ENCODE measurements around the gene SLC49A3. TPM values are rescaled to one million over a fixed set of nuclear protein-coding genes. Genes with fewer than 3 reads are reported as not detected.
A peak's percentile ranks its signal among the peaks of the same experiment; 100 is the strongest.

SLC49A3 gene
- total and polyA plus RNA-seq, 2 of the 13 experiments (the other 11 are each of a cell fraction or from before 2014, with no cell fraction given), result 0.07 to 0.17 TPM

DNA sequence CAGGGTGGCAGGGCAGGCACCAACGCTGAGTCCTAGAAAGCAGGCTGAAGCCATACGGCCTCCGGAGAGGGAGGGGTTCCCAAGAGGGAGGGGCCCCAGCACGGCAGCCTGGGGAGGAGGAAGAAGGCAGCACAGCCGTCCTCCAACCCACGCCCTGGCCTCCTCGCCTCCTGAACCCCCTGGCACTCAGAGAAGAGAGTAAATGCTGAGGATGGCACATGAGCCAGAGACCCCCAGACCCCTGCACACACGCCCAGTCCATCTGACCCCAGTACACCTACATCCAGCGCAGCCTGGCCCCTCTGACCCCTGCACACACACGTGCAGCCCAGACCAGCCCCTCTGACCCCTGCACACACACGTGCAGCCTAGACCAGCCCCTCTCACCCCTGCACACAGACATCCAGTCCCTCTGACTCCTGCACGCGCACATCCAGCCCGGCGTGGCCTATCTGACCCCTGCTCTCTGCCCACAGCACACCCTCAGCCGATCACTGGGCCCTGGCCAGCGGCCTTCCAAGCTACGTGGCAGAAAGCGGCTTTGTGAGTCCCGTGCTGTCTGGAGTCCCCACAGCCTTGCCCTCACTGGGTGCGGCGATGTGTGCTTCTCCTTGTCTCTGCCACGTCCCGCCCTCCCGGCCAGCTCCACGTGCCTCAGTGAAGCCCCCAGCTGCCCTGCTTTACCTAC, 33.3 kb downstream of the SLC49A3 start (continued):
- TF ChIP-seq, protein P1, sequence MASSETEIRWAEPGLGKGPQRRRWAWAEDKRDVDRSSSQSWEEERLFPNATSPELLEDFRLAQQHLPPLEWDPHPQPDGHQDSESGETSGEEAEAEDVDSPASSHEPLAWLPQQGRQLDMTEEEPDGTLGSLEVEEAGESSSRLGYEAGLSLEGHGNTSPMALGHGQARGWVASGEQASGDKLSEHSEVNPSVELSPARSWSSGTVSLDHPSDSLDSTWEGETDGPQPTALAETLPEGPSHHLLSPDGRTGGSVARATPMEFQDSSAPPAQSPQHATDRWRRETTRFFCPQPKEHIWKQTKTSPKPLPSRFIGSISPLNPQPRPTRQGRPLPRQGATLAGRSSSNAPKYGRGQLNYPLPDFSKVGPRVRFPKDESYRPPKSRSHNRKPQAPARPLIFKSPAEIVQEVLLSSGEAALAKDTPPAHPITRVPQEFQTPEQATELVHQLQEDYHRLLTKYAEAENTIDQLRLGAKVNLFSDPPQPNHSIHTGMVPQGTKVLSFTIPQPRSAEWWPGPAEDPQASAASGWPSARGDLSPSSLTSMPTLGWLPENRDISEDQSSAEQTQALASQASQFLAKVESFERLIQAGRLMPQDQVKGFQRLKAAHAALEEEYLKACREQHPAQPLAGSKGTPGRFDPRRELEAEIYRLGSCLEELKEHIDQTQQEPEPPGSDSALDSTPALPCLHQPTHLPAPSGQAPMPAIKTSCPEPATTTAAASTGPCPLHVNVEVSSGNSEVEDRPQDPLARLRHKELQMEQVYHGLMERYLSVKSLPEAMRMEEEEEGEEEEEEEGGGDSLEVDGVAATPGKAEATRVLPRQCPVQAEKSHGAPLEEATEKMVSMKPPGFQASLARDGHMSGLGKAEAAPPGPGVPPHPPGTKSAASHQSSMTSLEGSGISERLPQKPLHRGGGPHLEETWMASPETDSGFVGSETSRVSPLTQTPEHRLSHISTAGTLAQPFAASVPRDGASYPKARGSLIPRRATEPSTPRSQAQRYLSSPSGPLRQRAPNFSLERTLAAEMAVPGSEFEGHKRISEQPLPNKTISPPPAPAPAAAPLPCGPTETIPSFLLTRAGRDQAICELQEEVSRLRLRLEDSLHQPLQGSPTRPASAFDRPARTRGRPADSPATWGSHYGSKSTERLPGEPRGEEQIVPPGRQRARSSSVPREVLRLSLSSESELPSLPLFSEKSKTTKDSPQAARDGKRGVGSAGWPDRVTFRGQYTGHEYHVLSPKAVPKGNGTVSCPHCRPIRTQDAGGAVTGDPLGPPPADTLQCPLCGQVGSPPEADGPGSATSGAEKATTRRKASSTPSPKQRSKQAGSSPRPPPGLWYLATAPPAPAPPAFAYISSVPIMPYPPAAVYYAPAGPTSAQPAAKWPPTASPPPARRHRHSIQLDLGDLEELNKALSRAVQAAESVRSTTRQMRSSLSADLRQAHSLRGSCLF (CRISPR knock-in tag; IDR thresholded peaks at IDR 0.05; ENCODE audit: borderline replicate concordance), result no peak
- no peak for TF ChIP-seq ZNF672 (CRISPR knock-in tag; IDR thresholded peaks at IDR 0.05)
- TF ChIP-seq, protein P2, sequence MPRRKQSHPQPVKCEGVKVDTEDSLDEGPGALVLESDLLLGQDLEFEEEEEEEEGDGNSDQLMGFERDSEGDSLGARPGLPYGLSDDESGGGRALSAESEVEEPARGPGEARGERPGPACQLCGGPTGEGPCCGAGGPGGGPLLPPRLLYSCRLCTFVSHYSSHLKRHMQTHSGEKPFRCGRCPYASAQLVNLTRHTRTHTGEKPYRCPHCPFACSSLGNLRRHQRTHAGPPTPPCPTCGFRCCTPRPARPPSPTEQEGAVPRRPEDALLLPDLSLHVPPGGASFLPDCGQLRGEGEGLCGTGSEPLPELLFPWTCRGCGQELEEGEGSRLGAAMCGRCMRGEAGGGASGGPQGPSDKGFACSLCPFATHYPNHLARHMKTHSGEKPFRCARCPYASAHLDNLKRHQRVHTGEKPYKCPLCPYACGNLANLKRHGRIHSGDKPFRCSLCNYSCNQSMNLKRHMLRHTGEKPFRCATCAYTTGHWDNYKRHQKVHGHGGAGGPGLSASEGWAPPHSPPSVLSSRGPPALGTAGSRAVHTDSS (CRISPR knock-in tag; conservative IDR thresholded peaks at IDR 0.05), result no peak
- no peak for TF ChIP-seq ZNF292 (CRISPR knock-in tag; IDR thresholded peaks at IDR 0.05; ENCODE audit: borderline replicate concordance, low read depth)
- TF ChIP-seq ZNF615 (CRISPR knock-in tag; IDR thresholded peaks at IDR 0.05; ENCODE audit: borderline replicate concordance), result no peak
- no peak for TF ChIP-seq NONO (IDR thresholded peaks at IDR 0.05)
- TF ChIP-seq NONO (CRISPR knock-in tag; conservative IDR thresholded peaks at IDR 0.05), result 0 out of 2 replicates have a peak, but pooled peaks have one; percentile 20
- TF ChIP-seq HNRNPL (IDR thresholded peaks at IDR 0.05; ENCODE audit: low read depth, low read length), result 0 out of 2 replicates have a peak, but pooled peaks have one; percentile 39
- peak; percentile 79; the same call in 1 of the 2 replicates for TF ChIP-seq ZBTB38 (CRISPR knock-in tag; IDR thresholded peaks at IDR 0.05)
- no peak for TF ChIP-seq ZNF331 (CRISPR knock-in tag; IDR thresholded peaks at IDR 0.05)
- TF ChIP-seq EHMT2 (IDR thresholded peaks at IDR 0.05; ENCODE audit: borderline replicate concordance, low read depth, low read length), result no peak
- TF ChIP-seq NR2F1 (CRISPR knock-in tag; IDR thresholded peaks at IDR 0.05), result peak; percentile 22 to 49; a peak in 1 of 4 replicates
- no peak for TF ChIP-seq CREM (IDR thresholded peaks at IDR 0.05)
- TF ChIP-seq CREM (CRISPR knock-in tag; IDR thresholded peaks at IDR 0.05), result no peak
- TF ChIP-seq MBNL3 (CRISPR knock-in tag; conservative IDR thresholded peaks at IDR 0.05), result no peak
- TF ChIP-seq, protein P3, sequence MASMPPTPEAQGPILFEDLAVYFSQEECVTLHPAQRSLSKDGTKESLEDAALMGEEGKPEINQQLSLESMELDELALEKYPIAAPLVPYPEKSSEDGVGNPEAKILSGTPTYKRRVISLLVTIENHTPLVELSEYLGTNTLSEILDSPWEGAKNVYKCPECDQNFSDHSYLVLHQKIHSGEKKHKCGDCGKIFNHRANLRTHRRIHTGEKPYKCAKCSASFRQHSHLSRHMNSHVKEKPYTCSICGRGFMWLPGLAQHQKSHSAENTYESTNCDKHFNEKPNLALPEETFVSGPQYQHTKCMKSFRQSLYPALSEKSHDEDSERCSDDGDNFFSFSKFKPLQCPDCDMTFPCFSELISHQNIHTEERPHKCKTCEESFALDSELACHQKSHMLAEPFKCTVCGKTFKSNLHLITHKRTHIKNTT (CRISPR knock-in tag; IDR thresholded peaks at IDR 0.05), result no peak
- peak; percentile 54 for TF ChIP-seq RARA (CRISPR knock-in tag; IDR thresholded peaks at IDR 0.05)
- TF ChIP-seq ZNF605 (CRISPR knock-in tag; IDR thresholded peaks at IDR 0.05), result 0 out of 2 replicates have a peak, but pooled peaks have one; percentile 28
- TF ChIP-seq FIP1L1 (IDR thresholded peaks at IDR 0.05; ENCODE audit: borderline replicate concordance, insufficient read depth, low read depth, low read length), result no peak
- 0 out of 2 replicates have a peak, but pooled peaks have one; percentile 30 for TF ChIP-seq ZNF547 (CRISPR knock-in tag; IDR thresholded peaks at IDR 0.05)
- no peak for TF ChIP-seq ELF1 (CRISPR knock-in tag; IDR thresholded peaks at IDR 0.05)
- TF ChIP-seq BHLHE40 (IDR thresholded peaks at IDR 0.05; ENCODE audit: low read length), result peak; percentile 91
- TF ChIP-seq ZNF772 (CRISPR knock-in tag; IDR thresholded peaks at IDR 0.05), result peak; percentile 31; the same call in 1 of the 2 replicates
- TF ChIP-seq ZSCAN25 (CRISPR knock-in tag; IDR thresholded peaks at IDR 0.05), result peak; percentile 99
